Measurements from ENCODE around the gene AFF1. TPM values are rescaled to one million over a fixed set of nuclear protein-coding genes. Genes with fewer than 3 reads are reported as not detected.
A peak's percentile ranks its signal among the peaks of the same experiment; 100 is the strongest.

The AFF1 gene
- total RNA-seq, 1 experiment from 2014 or later = 61.9 TPM

- ChIA-PET POLR2A (interaction anchor here (0.7 to 5.8 kb wide), 22 partner anchors 11 to 198 kb away, joined by 3 to 63 read pairs (median 6); partner anchors contain the start of genes AFF1 and KLHL8), CTCF (interaction anchor here (0.6 to 6.2 kb wide), 9 partner anchors 13 to 222 kb away, joined by 3 to 35 read pairs (median 4); no protein-coding TSS in a partner anchor)
- Mint-ChIP-seq H3K27me3 (ENCODE audit: insufficient read depth, unreplicated experiment) (no peaks in the 10 kb centered on the region), H3K9me3 (ENCODE audit: unreplicated experiment) (no peaks in the 10 kb centered on the region), H3K4me3 (ENCODE audit: unreplicated experiment) (peak overlapping the region; percentile 64), H3K27ac (ENCODE audit: low read depth, unreplicated experiment) (peak overlapping the region; percentile 84), H3K36me3 (ENCODE audit: insufficient read depth, unreplicated experiment) (peaks cover 66% of the 10 kb centered on the region), H3K4me1 (ENCODE audit: insufficient read depth, unreplicated experiment) (peaks cover 29% of the 10 kb centered on the region)
- TF ChIP-seq CTCF (IDR thresholded peaks at IDR 0.05; ENCODE audit: unreplicated experiment) = no peak
- peak; percentile 94 for DNase-seq (ENCODE audit: unreplicated experiment)
- intact Hi-C loops (cut with micrococcal nuclease) = loop anchor here (1.0 to 5.0 kb wide), 3 partner anchors 114 to 199 kb away; partner anchors contain the start of gene AFF1
- BruUV-seq (replicated peaks) = no TSS peak
These were observed 186.7 kb downstream of the AFF1 start for GRCh38 chr4:87121341-87122065.

- Mint-ChIP-seq H3K4me1 (ENCODE audit: insufficient read depth, unreplicated experiment) (peaks cover 29% of the 10 kb centered on the region), H3K36me3 (ENCODE audit: insufficient read depth, unreplicated experiment) (peaks cover 67% of the 10 kb centered on the region), H3K27ac (ENCODE audit: low read depth, unreplicated experiment) (peak overlapping the region; percentile 11), H3K27me3 (ENCODE audit: insufficient read depth, unreplicated experiment) (no peaks in the 10 kb centered on the region), H3K9me3 (ENCODE audit: unreplicated experiment) (no peaks in the 10 kb centered on the region), H3K4me3 (ENCODE audit: unreplicated experiment) (peak overlapping the region; percentile 64)
- intact Hi-C loops (cut with micrococcal nuclease) = loop anchor here (5.0 kb wide), 1 partner anchor 115 kb away; no protein-coding TSS in a partner anchor
- DNase-seq (ENCODE audit: unreplicated experiment) = peak; percentile 87
- ChIA-PET POLR2A (interaction anchor here (0.6 to 5.8 kb wide), 21 partner anchors 12 to 291 kb away, joined by 3 to 63 read pairs (median 6); partner anchors contain the start of gene AFF1), CTCF (interaction anchor here (0.6 to 6.2 kb wide), 7 partner anchors 43 to 212 kb away, joined by 3 to 35 read pairs (median 4); no protein-coding TSS in a partner anchor)
- no TSS peak for BruUV-seq (replicated peaks)
- no peak for TF ChIP-seq CTCF (IDR thresholded peaks at IDR 0.05; ENCODE audit: unreplicated experiment)
These were observed 187.4 kb downstream of the AFF1 start for GRCh38 chr4:87122252-87122651.

- Mint-ChIP-seq H3K4me1 (ENCODE audit: insufficient read depth, unreplicated experiment) (peaks cover 16% of the 10 kb centered on the region), H3K9me3 (ENCODE audit: unreplicated experiment) (no peaks in the 10 kb centered on the region), H3K36me3 (ENCODE audit: insufficient read depth, unreplicated experiment) (peaks cover 67% of the 10 kb centered on the region), H3K27me3 (ENCODE audit: insufficient read depth, unreplicated experiment) (no peaks in the 10 kb centered on the region), H3K4me3 (ENCODE audit: unreplicated experiment) (no peak overlapping the region), H3K27ac (ENCODE audit: low read depth, unreplicated experiment) (no peak overlapping the region)
- ChIA-PET CTCF (interaction anchor here (0.6 to 1.3 kb wide), 2 partner anchors 33 to 203 kb away, joined by 3 to 5 read pairs; no protein-coding TSS in a partner anchor), POLR2A (no interaction called here)
- intact Hi-C loops (cut with micrococcal nuclease) = no loop called here
- no peak for DNase-seq (ENCODE audit: unreplicated experiment)
- TF ChIP-seq CTCF (IDR thresholded peaks at IDR 0.05; ENCODE audit: unreplicated experiment) = no peak
- BruUV-seq (replicated peaks) = no TSS peak
These were observed 191.2 kb downstream of the AFF1 start for GRCh38 chr4:87126056-87126455.

GRCh38 chr4:87128006-87128705 lies 193.3 kb downstream of the AFF1 start:
- H3K27me3 Mint-ChIP-seq (ENCODE audit: insufficient read depth, unreplicated experiment) = no peaks in the 10 kb centered on the region
- POLR2A ChIA-PET = no interaction called here
- H3K4me3 Mint-ChIP-seq (ENCODE audit: unreplicated experiment) = no peak overlapping the region
- no peaks in the 10 kb centered on the region for H3K9me3 Mint-ChIP-seq (ENCODE audit: unreplicated experiment)
- intact Hi-C loops (cut with micrococcal nuclease) = no loop called here
- H3K4me1 Mint-ChIP-seq (ENCODE audit: insufficient read depth, unreplicated experiment) = no peaks in the 10 kb centered on the region
- CTCF ChIA-PET = no interaction called here
- H3K27ac Mint-ChIP-seq (ENCODE audit: low read depth, unreplicated experiment) = peak overlapping the region; percentile 27
- no peak for DNase-seq (ENCODE audit: unreplicated experiment)
- BruUV-seq (replicated peaks) = no TSS peak
- TF ChIP-seq CTCF (IDR thresholded peaks at IDR 0.05; ENCODE audit: unreplicated experiment) = no peak
- H3K36me3 Mint-ChIP-seq (ENCODE audit: insufficient read depth, unreplicated experiment) = peaks cover 88% of the 10 kb centered on the region

Data from MCF 10A (cell line).